ENCODE measurements around the gene ZNF699. TPM values are rescaled to one million over a fixed set of nuclear protein-coding genes. Genes with fewer than 3 reads are reported as not detected.

The ZNF699 gene
- total and polyA plus RNA-seq, 2 of the 13 experiments (the other 11 are each of a cell fraction or from before 2014, with no cell fraction given): 0.33 to 2.2 TPM

DNA sequence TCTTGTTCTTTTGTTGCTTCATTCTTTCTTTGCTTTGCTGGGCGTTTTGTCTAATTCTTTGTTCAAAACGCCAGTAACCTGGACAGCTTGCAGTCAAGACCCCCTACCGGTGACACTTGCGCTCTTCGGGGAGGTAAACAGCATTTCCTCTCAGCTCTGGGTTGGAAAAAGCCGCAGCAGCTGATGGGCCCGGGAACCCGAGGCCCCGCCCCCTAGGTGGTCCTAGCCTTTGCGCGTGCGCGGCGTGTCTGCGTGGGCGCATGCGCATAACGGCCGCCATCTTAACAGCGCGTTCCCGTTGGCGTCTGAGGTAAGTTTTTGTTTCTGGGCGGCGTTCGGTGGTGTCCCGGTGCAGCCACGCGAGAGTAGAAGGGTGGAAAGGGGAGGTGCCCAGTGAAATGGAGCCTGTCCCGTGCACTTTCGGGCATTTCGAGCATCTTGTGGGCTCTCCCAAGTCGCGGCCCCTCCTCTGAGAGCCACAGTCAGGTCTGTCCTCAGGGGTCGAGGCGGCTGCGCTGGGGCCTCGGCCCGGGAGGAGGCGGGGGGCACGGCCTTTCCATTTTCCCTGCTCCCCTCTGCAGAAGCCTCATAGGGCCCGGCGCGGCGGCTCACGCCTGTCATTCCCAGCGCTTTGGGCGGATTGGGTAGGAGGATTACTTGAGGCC is 14.4 kb upstream of the ZNF699 start, which contains the start of gene ZNF559 (continued):
- no peak for TF ChIP-seq ZNF605 (CRISPR knock-in tag; IDR thresholded peaks at IDR 0.05)
- TF ChIP-seq SRY (CRISPR knock-in tag; IDR thresholded peaks at IDR 0.05): no peak
- no peak for TF ChIP-seq PPARG (CRISPR knock-in tag; conservative IDR thresholded peaks at IDR 0.05)
- TF ChIP-seq ARHGAP35 (CRISPR knock-in tag; IDR thresholded peaks at IDR 0.05; ENCODE audit: borderline replicate concordance): no peak
- TF ChIP-seq HNRNPH1 (optimal IDR thresholded peaks at IDR 0.05; ENCODE audit: low read depth, low read length): no peak
- TF ChIP-seq ZMYM2 (CRISPR knock-in tag; IDR thresholded peaks at IDR 0.05): no peak
- no peak for TF ChIP-seq ZNF720 (CRISPR knock-in tag; IDR thresholded peaks at IDR 0.05)
- TF ChIP-seq, protein P1, sequence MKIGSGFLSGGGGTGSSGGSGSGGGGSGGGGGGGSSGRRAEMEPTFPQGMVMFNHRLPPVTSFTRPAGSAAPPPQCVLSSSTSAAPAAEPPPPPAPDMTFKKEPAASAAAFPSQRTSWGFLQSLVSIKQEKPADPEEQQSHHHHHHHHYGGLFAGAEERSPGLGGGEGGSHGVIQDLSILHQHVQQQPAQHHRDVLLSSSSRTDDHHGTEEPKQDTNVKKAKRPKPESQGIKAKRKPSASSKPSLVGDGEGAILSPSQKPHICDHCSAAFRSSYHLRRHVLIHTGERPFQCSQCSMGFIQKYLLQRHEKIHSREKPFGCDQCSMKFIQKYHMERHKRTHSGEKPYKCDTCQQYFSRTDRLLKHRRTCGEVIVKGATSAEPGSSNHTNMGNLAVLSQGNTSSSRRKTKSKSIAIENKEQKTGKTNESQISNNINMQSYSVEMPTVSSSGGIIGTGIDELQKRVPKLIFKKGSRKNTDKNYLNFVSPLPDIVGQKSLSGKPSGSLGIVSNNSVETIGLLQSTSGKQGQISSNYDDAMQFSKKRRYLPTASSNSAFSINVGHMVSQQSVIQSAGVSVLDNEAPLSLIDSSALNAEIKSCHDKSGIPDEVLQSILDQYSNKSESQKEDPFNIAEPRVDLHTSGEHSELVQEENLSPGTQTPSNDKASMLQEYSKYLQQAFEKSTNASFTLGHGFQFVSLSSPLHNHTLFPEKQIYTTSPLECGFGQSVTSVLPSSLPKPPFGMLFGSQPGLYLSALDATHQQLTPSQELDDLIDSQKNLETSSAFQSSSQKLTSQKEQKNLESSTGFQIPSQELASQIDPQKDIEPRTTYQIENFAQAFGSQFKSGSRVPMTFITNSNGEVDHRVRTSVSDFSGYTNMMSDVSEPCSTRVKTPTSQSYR (CRISPR knock-in tag; IDR thresholded peaks at IDR 0.05; ENCODE audit: borderline replicate concordance): no peak
- no peak for TF ChIP-seq ZNF557 (CRISPR knock-in tag; IDR thresholded peaks at IDR 0.05)
- no peak for TF ChIP-seq KDM3A (CRISPR knock-in tag; IDR thresholded peaks at IDR 0.05; ENCODE audit: low read depth)
- TF ChIP-seq NCOA5 (CRISPR knock-in tag; IDR thresholded peaks at IDR 0.05): no peak
- TF ChIP-seq, protein P2, sequence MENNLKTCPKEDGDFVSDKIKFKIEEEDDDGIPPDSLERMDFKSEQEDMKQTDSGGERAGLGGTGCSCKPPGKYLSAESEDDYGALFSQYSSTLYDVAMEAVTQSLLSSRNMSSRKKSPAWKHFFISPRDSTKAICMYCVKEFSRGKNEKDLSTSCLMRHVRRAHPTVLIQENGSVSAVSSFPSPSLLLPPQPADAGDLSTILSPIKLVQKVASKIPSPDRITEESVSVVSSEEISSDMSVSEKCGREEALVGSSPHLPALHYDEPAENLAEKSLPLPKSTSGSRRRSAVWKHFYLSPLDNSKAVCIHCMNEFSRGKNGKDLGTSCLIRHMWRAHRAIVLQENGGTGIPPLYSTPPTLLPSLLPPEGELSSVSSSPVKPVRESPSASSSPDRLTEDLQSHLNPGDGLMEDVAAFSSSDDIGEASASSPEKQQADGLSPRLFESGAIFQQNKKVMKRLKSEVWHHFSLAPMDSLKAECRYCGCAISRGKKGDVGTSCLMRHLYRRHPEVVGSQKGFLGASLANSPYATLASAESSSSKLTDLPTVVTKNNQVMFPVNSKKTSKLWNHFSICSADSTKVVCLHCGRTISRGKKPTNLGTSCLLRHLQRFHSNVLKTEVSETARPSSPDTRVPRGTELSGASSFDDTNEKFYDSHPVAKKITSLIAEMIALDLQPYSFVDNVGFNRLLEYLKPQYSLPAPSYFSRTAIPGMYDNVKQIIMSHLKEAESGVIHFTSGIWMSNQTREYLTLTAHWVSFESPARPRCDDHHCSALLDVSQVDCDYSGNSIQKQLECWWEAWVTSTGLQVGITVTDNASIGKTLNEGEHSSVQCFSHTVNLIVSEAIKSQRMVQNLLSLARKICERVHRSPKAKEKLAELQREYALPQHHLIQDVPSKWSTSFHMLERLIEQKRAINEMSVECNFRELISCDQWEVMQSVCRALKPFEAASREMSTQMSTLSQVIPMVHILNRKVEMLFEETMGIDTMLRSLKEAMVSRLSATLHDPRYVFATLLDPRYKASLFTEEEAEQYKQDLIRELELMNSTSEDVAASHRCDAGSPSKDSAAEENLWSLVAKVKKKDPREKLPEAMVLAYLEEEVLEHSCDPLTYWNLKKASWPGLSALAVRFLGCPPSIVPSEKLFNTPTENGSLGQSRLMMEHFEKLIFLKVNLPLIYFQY (CRISPR knock-in tag; IDR thresholded peaks at IDR 0.05; ENCODE audit: borderline replicate concordance): no peak
- TF ChIP-seq EEA1 (CRISPR knock-in tag; IDR thresholded peaks at IDR 0.05; ENCODE audit: borderline replicate concordance): no peak
- TF ChIP-seq MXI1 (IDR thresholded peaks at IDR 0.05; ENCODE audit: borderline replicate concordance, low read depth, low read length): peak; percentile 36; the same call in 1 of the 3 replicates
- TF ChIP-seq, protein P3, sequence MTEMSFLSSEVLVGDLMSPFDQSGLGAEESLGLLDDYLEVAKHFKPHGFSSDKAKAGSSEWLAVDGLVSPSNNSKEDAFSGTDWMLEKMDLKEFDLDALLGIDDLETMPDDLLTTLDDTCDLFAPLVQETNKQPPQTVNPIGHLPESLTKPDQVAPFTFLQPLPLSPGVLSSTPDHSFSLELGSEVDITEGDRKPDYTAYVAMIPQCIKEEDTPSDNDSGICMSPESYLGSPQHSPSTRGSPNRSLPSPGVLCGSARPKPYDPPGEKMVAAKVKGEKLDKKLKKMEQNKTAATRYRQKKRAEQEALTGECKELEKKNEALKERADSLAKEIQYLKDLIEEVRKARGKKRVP (CRISPR knock-in tag; IDR thresholded peaks at IDR 0.05): no peak
- TF ChIP-seq, protein P4, sequence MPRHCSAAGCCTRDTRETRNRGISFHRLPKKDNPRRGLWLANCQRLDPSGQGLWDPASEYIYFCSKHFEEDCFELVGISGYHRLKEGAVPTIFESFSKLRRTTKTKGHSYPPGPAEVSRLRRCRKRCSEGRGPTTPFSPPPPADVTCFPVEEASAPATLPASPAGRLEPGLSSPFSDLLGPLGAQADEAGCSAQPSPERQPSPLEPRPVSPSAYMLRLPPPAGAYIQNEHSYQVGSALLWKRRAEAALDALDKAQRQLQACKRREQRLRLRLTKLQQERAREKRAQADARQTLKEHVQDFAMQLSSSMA (CRISPR knock-in tag; IDR thresholded peaks at IDR 0.05): no peak
- no peak for TF ChIP-seq ZNF569 (CRISPR knock-in tag; IDR thresholded peaks at IDR 0.05; ENCODE audit: borderline replicate concordance)
- TF ChIP-seq ZFP62 (CRISPR knock-in tag; IDR thresholded peaks at IDR 0.05): no peak
- TF ChIP-seq CHD4 (IDR thresholded peaks at IDR 0.05; ENCODE audit: borderline replicate concordance, low read length): no peak; the same call in 1 of the 2 replicates
- no peak for TF ChIP-seq ZNF644 (CRISPR knock-in tag; IDR thresholded peaks at IDR 0.05; ENCODE audit: low read depth)
- TF ChIP-seq ZNF788 (CRISPR knock-in tag; IDR thresholded peaks at IDR 0.05; ENCODE audit: borderline replicate concordance): peak; percentile 49; the same call in 1 of the 2 replicates
- TF ChIP-seq ZNF724P (CRISPR knock-in tag; IDR thresholded peaks at IDR 0.05; ENCODE audit: borderline replicate concordance): no peak
- no peak for TF ChIP-seq ZNF619 (CRISPR knock-in tag; IDR thresholded peaks at IDR 0.05)
